Measurements from ENCODE around the gene SLIRP. TPM values are rescaled to one million over a fixed set of nuclear protein-coding genes. Genes with fewer than 3 reads are reported as not detected.
A peak's percentile ranks its signal among the peaks of the same experiment; 100 is the strongest.
"Not testable (repeated sequence)": the region's sequence is repeated elsewhere in the genome, so short reads cannot be mapped to it uniquely, and the experiment has no call there.

Gene SLIRP
- total RNA-seq (246 and 281 TPM in 2 replicates), polyA plus RNA-seq (411 and 425 TPM in 2 replicates)

DNA sequence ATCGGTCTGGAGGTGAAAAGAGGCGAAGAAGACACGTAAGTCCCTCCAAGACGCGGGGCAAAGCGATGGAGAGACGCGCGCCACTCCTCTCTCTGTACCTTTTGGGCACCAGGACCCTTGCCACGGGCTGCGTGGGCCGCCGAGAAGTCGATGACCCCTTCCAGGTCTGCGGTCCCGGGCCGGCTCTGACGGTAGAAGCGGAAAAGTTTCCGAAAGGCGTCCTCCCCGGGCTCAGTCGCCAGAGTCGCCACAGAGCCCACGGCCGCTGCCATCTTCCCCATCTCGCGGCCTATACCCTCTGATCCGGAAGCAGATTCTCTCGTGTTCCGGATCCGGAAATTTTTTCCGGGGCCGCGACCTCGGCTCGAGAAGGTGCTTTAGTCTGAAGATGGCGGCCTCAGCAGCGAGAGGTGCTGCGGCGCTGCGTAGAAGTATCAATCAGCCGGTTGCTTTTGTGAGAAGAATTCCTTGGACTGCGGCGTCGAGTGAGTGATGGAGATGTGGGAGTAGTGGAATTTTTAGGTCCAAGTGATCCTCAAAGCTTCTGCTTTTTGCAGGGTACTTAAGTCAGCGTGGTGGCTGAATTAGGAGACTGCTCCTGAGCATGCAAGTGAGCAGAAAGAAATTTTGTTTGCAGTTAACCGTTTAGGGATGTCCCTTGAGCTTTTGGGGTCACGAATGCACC lies at the start of gene SLIRP, which contains the start of gene ALKBH1:
Gene SLIRP, plus strand, starts transcription at position 380 of the 685 bp plus-strand sequence. Its CDS starts 9 bp downstream, at position 389.
Gene ALKBH1, minus strand, starts transcription at position 300 of the 685 bp plus-strand sequence. Its CDS starts 19 bp downstream, at position 281.
- peak within 1 kb of the TSS; percentile 70 for H3K27ac ChIP-seq
- H3K4me1 ChIP-seq (ENCODE audit: insufficient read depth), result peaks cover 18% of the 10 kb centered on the region
- peak within 1 kb of the TSS; percentile 97 for H3K4me3 ChIP-seq
- H4K20me1 ChIP-seq (ENCODE audit: insufficient read depth, poor library complexity, severe bottlenecking), result peaks cover 17% of the 10 kb centered on the region
- peak within 1 kb of the TSS; percentile 95 for H3K4me2 ChIP-seq
- H3K9me3 ChIP-seq (ENCODE audit: low read depth), result no peaks in the 10 kb centered on the region
- TF ChIP-seq EZH2 (IDR thresholded peaks at IDR 0.05; ENCODE audit: borderline replicate concordance) (no peak), EZH2phosphoT487 (IDR thresholded peaks at IDR 0.05; ENCODE audit: low read depth, severe bottlenecking, unreplicated experiment) (no peak)
- TF ChIP-seq, protein P1, sequence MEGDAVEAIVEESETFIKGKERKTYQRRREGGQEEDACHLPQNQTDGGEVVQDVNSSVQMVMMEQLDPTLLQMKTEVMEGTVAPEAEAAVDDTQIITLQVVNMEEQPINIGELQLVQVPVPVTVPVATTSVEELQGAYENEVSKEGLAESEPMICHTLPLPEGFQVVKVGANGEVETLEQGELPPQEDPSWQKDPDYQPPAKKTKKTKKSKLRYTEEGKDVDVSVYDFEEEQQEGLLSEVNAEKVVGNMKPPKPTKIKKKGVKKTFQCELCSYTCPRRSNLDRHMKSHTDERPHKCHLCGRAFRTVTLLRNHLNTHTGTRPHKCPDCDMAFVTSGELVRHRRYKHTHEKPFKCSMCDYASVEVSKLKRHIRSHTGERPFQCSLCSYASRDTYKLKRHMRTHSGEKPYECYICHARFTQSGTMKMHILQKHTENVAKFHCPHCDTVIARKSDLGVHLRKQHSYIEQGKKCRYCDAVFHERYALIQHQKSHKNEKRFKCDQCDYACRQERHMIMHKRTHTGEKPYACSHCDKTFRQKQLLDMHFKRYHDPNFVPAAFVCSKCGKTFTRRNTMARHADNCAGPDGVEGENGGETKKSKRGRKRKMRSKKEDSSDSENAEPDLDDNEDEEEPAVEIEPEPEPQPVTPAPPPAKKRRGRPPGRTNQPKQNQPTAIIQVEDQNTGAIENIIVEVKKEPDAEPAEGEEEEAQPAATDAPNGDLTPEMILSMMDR (IDR thresholded peaks at IDR 0.05; ENCODE audit: poor library complexity), result no peak
- no peaks in the 10 kb centered on the region for H3K9me2 ChIP-seq (replicated peaks; ENCODE audit: insufficient read depth)
- DNase-seq (ENCODE audit: low spot score), result peak; percentile 90
- H3K79me2 ChIP-seq, result peaks cover 76% of the 10 kb centered on the region
- WGBS (ENCODE audit: low lambda C conversion rate, missing lambda C conversion rate), result 1% methylated on average over 49 of the region's 49 CpGs
- H3K27me3 ChIP-seq, result no peaks in the 10 kb centered on the region
- no peaks in the 10 kb centered on the region for H3K36me3 ChIP-seq (replicated peaks; ENCODE audit: insufficient read depth, low read depth)
- peak within 1 kb of the TSS; percentile 95 for H2AFZ ChIP-seq

DNA sequence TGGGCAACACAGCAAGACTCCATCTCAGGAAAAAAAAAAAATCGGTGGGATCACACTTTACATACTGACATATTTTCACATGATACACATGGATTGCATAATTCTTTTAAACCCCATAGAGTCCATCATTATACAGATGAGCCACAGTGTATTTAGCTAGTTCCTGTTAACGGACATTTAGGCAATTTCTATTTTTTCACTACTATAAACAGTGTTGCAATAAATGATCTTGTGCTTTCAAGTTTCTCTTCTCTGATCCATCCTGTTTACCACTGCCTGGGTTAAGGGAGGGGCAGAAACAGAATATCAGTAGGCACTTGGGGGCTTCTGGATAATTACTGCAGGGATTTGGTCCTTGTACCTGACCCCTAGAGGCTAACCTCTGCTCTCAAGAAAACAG lies 48.1 kb upstream of the SLIRP start:
- H3K79me2 ChIP-seq, result no peaks in the 10 kb centered on the region
- no peak overlapping the region for H3K4me3 ChIP-seq
- no peak overlapping the region for H3K27ac ChIP-seq
- H3K9me2 ChIP-seq (replicated peaks; ENCODE audit: insufficient read depth), result no peaks in the 10 kb centered on the region
- H3K4me2 ChIP-seq, result no peak overlapping the region
- WGBS (ENCODE audit: low lambda C conversion rate, missing lambda C conversion rate), result 80% methylated on average over 2 of the region's 2 CpGs
- TF ChIP-seq EZH2 (IDR thresholded peaks at IDR 0.05; ENCODE audit: borderline replicate concordance) (no peak), EZH2phosphoT487 (IDR thresholded peaks at IDR 0.05; ENCODE audit: low read depth, severe bottlenecking, unreplicated experiment) (no peak)
- TF ChIP-seq, protein P1 (IDR thresholded peaks at IDR 0.05; ENCODE audit: poor library complexity), result no peak
- no peak for DNase-seq (ENCODE audit: low spot score)
- no peaks in the 10 kb centered on the region for H3K4me1 ChIP-seq (ENCODE audit: insufficient read depth)
- H3K27me3 ChIP-seq, result no peaks in the 10 kb centered on the region
- H3K9me3 ChIP-seq (ENCODE audit: low read depth), result no peaks in the 10 kb centered on the region
- no peak overlapping the region for H2AFZ ChIP-seq
- H4K20me1 ChIP-seq (ENCODE audit: insufficient read depth, poor library complexity, severe bottlenecking), result no peaks in the 10 kb centered on the region
- H3K36me3 ChIP-seq (replicated peaks; ENCODE audit: insufficient read depth, low read depth), result no peaks in the 10 kb centered on the region

DNA sequence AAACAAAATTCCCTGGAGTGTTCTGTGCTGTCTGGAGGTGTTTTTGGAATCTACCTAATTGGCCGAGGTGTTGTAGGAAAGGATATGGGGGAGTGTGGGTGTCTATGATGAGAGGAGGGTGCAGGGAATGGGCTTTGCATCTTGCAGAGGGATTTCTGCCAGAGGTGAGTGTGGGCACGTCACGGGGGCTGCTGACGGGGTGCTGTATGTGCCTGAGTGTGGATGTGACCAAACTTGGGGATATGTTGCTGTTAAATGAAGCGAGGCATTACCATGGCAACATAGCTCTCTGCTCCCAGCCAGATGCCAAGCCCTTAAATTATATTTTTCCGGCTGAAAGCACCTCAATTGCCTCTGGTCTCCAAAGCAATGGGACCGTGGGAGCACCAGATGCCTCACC lies 47.1 kb upstream of the SLIRP start:
- no peak for TF ChIP-seq EZH2phosphoT487 (IDR thresholded peaks at IDR 0.05; ENCODE audit: low read depth, severe bottlenecking, unreplicated experiment)
- TF ChIP-seq, protein P1 (IDR thresholded peaks at IDR 0.05; ENCODE audit: poor library complexity), result no peak
- TF ChIP-seq EZH2 (IDR thresholded peaks at IDR 0.05; ENCODE audit: borderline replicate concordance), result no peak

DNA sequence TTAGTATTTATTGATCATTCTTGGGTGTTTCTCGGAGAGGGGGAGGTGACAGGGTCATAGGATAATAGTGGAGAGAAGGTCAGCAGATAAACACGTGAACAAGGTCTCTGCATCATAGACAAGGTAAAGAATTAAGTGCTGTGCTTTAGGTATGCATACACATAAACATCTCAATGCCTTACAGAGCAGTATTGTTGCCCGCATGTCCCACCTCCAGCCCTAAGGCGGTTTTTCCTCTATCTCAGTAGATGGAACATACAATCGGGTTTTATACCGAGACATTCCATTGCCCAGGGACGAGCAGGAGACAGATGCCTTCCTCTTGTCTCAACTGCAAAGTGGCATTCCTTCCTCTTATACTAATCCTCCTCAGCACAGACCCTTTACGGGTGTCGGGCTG lies 46.3 kb upstream of the SLIRP start:
- not testable (repeated sequence) for H4K20me1 ChIP-seq (ENCODE audit: insufficient read depth, poor library complexity, severe bottlenecking); DNase-seq (ENCODE audit: low spot score); H3K4me3 ChIP-seq; H3K4me2 ChIP-seq; H3K9me3 ChIP-seq (ENCODE audit: low read depth); H3K4me1 ChIP-seq (ENCODE audit: insufficient read depth); H3K27me3 ChIP-seq; H3K79me2 ChIP-seq; H3K9me2 ChIP-seq (replicated peaks; ENCODE audit: insufficient read depth); H3K36me3 ChIP-seq (replicated peaks; ENCODE audit: insufficient read depth, low read depth); H3K27ac ChIP-seq; H2AFZ ChIP-seq
- 48% methylated on average over 9 of the region's 9 CpGs for WGBS (ENCODE audit: low lambda C conversion rate, missing lambda C conversion rate)

More for the DNA sequence above, 47.1 kb upstream of the SLIRP start:
- H3K36me3 ChIP-seq (replicated peaks; ENCODE audit: insufficient read depth, low read depth), result no peaks in the 10 kb centered on the region
- no peak for DNase-seq (ENCODE audit: low spot score)
- H3K27ac ChIP-seq, result no peak overlapping the region
- H3K9me3 ChIP-seq (ENCODE audit: low read depth), result no peaks in the 10 kb centered on the region
- 95% methylated on average over 7 of the region's 7 CpGs for WGBS (ENCODE audit: low lambda C conversion rate, missing lambda C conversion rate)
- no peak overlapping the region for H2AFZ ChIP-seq
- no peaks in the 10 kb centered on the region for H3K4me1 ChIP-seq (ENCODE audit: insufficient read depth)
- H3K27me3 ChIP-seq, result no peaks in the 10 kb centered on the region
- H3K79me2 ChIP-seq, result no peaks in the 10 kb centered on the region
- H3K4me3 ChIP-seq, result no peak overlapping the region
- H3K9me2 ChIP-seq (replicated peaks; ENCODE audit: insufficient read depth), result no peaks in the 10 kb centered on the region
- no peak overlapping the region for H3K4me2 ChIP-seq
- no peaks in the 10 kb centered on the region for H4K20me1 ChIP-seq (ENCODE audit: insufficient read depth, poor library complexity, severe bottlenecking)

Data from hepatocyte (in vitro differentiated cells).